Measurements from ENCODE around the gene ZC3HAV1.
A peak's percentile ranks its signal among the peaks of the same experiment; 100 is the strongest.
"Not testable (repeated sequence)": the region's sequence is repeated elsewhere in the genome, so short reads cannot be mapped to it uniquely, and the experiment has no call there.

The ZC3HAV1 gene

DNA sequence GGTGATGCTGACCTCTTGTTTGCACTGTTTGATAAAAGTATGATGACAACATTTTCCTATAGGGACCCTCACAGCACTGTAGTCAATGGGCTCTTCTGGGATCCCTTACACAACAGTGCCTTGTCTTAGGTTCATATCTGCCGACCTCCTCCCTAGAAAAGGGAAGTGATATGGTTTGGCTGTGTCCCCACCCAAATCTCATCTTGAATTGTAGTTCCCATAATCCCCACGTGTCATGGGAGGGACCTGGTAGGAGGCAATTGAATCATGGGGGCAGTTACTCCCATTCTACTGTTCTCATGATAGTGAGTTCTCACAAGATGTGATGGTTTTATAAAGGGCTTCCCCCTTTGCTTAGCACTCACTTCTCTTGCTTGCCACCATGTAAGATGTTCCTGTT is 23.1 kb downstream of the ZC3HAV1 start:
- DNase-seq (ENCODE audit: low spot score) = no peak

DNA sequence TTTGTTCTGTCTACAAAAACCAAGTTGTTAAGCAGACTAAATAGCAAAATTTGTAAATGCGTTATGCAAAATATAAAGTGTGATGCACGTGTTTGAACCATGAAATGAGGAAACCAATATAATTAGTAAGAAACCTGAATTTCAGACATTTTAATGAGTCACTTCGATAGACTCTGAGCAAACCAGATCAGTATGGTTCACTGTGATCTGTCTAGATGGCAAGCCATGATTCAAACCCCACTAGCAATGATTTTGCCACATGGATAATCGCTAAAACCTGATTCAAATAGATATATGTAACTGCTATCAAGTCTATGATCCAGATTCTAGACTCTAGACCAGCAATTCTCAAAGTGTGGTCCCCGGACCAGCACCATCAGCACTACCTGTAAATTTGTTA is 24.8 kb downstream of the ZC3HAV1 start:
- DNase-seq (ENCODE audit: low spot score) = no peak

DNA sequence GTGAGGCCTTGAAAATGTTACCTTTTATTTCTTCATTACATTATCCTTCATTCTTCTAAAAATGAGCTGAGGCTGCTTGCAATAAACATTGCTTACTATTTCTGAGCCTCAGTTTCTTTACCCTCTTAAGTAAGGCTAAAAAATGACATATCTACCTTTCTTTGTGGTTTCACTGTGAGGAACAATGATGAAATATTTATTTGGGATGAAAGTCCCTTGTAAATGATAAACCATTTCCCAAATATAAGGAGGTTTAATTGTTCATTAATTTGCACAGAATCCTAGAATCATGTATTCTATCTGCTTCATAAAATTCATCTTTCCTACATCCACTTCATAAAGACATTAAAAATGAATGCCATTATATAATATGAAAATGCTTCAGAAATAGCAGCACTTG is 27.9 kb downstream of the ZC3HAV1 start:
- DNase-seq (ENCODE audit: low spot score) = no peak

DNA sequence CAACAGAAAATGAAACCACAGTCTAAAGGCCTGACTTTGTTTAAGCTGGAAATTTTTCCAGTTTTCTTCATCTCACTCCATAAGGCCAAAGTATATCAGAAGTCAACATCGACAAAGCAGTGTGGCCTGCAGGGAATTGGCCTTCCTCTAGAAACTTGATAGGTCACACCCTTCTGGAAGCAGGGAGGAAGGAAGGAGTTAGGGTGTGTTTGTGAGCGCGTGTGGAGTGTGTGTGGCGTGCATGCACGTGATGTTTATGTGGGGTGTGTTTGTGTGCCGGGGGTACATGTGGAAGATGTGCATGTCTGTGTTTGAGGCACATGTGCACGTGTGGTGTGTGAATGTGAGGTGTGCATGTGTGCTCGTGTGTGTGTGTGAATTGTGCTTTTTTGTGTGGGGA is 28.6 kb downstream of the ZC3HAV1 start:
- no peak for DNase-seq (ENCODE audit: low spot score)

DNA sequence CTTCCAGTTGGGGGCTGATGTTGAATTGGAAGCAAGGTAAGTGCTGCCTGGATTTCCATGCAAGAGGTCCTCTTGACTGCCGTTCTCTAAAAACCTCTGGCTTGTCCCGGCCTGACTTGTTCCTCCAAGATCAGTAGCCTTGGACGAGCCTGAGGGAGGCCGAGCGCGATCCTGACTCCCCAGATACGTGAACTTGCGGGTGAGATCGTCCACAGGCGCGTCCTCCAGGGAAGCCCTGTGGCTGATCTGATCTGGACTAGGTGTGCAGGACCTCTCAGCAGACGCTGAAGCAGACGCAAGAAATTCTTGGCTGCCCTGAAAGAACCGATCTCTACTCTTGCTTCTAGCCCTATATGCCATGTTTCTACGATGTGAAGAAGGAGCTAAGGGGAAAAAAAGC is 29.7 kb downstream of the ZC3HAV1 start:
- DNase-seq (ENCODE audit: low spot score) = no peak

DNA sequence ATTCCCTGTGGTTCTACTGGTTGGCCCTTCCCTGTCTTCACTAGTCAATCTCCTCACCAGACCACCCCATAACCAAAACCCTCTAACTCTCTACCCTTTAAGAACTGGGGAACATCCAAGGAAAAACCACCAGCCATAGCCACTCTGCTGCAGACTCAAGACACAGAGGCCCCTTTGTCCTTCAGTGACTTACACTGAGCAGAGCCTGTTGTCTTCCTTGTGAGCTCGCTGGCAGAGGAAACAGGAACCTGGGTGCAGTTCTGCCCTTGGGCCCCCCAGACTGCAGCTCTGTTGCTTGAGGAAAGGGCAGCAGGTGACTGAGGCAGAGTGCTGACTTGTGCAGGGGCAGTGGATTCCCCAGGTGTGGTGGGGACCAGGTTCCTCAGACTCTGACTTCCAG is 30.6 kb downstream of the ZC3HAV1 start:
- no peak for DNase-seq (ENCODE audit: low spot score)

DNA sequence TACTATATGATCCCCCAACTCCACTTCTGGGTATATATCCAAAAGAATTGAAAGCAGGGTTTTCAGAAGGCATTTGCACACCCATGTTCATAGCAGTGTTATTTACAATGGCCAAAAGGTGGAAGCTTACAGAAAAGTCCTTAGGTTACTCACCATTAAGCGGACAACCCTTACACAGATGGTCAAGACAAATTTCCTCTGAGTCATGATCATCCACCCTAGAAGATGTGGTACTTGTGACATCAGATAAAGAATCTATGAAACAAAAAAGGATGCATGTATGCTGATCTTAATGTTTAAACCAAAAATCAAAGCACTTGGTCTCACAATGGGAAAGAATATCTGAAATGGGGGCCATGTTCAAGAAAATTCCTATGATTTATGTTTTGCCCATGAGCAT is 31.1 kb downstream of the ZC3HAV1 start:
- no peak for DNase-seq (ENCODE audit: low spot score)

DNA sequence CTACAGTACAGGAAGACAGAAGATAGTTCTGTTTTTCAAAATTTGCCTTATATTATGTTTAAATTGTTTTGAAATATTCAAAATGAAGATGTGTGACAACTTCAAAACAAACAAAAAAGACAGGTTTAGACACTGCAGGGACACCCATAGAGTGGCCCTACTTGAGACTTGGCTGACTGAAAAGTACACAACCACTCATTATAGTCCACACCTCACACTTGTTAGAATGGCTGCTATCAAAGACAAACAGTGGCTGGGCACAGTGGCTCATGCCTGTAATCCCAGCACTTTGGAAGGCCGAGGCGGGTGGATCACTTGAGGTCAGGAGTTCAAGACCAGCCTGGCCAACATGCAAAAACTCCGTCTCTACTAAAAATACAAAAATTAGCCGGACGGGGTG is 31.8 kb downstream of the ZC3HAV1 start:
- DNase-seq (ENCODE audit: low spot score) = not testable (repeated sequence)

DNA sequence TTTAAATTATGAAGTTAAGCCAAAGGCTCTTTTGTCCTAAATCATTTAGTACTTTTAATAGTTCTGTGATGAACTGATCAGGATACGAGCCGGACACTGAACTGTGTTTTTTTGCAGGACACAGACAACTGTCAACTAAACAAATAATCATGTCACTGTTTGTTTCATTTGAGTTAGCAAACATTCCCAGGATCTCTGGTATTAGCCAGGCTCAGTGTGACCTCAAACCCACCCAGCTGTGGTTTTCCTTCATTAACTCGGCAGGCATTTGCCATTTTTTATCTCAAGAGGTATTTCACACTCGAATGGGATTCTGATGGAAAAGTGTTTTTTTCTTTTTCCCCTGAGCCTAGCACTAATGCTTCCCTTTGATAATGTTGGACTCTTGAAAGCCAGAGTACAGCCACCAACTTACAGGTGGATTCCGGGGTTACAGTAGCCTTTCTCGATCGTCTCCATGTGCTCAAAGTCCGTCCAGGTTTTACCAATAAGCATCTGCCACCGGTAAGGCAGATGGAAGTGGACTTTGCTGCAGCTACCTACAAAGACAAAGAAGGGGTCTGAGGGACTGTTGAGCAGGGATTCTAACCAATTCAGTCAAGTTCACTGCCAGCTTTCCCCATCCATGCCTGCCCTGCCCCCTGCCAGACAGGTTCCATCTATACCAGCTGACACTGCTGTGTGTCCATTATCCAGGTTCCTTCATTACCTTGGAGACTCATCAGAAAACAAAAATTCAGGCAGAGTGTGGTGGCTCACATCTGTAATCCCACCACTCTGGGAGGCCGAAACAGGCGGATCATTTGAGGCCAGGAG is 33.4 kb downstream of the ZC3HAV1 start:
- no peak for DNase-seq (ENCODE audit: low spot score)

DNA sequence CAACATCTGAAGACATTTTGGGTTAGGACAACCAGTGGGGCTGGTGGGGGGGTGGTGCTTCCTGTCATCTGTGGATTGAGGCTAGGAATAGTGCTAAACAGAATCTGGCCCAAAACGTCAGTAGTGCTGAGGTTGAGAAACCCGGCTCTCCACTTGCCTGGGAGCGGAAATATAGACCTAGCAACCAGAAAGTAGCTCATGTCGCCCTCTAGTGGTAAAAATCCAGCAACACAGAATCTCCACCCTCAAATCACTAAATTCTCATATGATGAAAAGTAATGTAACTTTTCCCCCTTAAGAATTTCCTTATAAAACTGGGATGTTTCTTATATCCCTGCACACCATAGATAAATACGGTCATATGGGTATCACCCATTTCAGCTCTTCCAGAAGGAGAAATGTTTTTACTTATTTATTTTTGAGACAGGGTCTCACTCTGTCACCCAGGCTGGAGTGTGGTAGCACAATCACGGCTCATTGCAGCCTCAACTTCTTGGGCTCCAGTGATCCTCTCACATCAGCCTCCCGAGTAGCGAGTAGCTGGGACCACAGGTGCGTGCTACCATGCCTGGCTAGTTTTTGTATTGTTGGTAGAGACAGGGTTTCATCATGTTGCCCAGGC is 34.4 kb downstream of the ZC3HAV1 start:
- DNase-seq (ENCODE audit: low spot score) = peak; percentile 72

DNA sequence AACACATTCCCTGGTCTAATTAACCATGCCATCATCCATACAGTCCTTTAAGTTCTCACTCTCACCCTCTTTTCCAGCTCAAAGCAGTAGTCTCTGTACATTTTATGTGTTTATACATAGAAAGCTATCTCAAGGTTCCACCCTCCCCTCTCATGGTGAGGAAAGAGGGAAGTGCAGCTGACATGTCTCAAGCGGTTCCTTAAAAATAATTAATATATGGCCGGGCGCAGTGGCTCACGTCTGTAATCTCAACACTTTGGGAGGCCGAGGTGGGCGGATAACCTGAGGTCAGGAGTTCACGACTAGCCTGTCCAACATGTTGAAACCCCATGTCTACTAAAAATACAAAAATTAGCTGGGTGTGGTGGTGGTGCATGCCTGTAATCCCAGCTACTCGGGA is 36.7 kb downstream of the ZC3HAV1 start:
- no peak for DNase-seq (ENCODE audit: low spot score)

DNA sequence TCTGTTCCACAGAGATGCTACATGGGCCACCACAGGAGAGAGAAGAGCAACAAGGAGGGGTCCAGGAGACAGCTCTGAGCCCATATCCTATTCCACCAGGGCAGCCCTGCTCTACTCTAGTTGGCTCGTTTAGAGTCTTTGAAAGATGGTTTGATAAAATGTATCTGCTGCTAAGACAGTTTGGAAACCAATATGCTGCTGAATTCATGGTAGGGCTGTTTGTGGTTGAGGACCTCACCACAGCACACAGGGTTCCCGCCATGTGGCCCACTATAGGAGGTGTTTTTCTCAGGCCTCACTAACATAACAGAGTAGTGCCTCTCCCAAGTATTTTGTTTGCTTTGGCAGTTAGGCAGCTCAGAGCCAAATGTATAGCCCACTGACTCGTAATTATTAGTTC is 37.8 kb downstream of the ZC3HAV1 start:
- no peak for DNase-seq (ENCODE audit: low spot score)

DNA sequence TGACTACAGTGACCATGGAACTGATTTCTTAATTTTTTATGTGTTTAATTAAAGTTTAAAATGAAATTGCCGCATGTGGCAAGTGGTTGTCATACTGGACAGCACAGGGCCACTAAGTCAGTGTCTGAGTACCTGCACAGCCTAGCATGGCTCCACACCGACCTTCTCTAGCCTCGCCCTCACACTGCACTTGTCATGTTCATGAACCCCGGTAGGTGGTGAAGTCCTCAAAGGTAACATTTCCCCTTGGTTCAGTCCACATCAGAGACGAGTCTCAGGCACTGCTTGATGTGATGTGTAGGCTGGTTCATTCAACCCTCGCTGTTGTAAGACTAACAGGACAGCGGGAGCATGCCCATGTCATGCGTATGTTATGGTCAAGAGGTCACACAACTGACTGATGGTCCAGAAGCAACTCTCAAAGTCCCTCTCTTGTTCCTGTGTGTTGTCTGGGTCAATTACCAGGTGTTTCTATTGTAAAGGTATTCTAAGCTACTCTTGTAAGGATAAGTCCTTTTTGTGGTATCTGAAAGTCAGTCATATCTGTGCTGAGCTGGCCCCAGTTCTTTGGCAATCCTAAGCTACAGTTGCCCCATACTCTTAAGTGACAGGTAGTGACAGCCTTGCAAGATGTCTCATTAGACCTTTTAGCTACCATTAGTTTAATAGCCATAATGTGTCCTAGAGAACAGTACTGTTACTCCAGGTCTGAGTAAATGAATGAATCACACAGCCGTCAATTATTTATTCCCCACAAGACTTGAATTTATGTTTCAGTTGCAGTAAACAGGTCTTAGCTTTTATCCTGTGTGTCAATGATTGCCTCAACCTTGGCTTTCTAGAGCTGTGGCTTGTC is 40.7 kb downstream of the ZC3HAV1 start:
- no peak for DNase-seq (ENCODE audit: low spot score)

DNA sequence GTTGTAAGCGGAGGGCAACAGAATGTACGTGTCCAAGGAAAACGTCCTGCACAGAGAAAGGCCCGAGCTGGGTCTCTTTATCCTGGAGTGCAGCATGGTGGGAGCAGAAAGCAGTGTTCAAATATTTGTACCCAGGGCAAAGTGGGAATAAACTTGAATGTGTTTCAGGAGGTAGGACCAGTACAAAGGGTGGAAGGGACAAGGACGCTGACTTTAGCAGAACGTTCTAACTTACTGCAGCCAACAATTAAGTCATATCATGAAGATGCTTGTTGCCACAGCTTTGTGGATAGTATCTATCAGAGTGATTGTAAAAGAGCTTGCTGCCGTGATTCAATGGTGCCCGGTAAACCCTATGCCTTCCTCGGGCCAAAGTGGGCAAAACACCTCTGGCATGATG is 43.2 kb downstream of the ZC3HAV1 start:
- DNase-seq (ENCODE audit: low spot score) = no peak

DNA sequence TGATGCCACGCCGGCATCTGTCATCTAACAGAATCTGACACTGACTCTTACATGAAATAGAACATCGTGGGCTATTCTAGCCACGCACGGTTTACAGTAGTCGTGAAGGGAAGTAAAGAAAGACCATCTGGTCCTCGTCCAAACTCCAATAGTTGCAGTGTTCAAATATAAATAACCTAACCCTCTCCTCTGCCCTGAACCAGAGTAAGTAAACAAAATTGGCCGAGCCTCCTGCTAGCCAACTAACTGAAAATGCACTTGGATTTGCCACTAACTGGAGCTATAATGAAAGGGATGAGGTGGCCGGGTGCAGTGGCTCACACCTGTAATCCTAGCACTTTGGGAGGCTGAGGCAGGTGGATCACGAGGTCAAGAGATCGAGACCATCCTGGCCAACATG is 44.2 kb downstream of the ZC3HAV1 start:
- DNase-seq (ENCODE audit: low spot score) = no peak

DNA sequence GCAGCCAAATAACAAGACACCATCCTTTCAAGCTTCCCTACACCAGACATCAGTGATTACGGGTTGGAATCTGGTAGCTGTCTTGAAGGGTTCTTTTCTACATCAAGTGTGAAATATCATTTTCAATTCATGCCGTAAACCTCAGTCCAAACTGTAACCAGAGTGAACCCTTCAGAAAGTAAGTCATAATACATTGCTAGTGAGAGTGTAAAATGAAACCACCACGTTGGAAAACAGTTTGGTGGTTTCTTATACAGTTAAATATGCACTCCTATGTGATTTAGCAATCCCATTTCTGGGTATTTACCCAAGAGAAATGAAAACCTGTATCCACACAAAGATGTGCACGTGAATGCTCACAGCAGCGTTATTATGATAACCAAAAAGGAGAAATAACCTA is 48.1 kb downstream of the ZC3HAV1 start:
- DNase-seq (ENCODE audit: low spot score) = no peak

DNA sequence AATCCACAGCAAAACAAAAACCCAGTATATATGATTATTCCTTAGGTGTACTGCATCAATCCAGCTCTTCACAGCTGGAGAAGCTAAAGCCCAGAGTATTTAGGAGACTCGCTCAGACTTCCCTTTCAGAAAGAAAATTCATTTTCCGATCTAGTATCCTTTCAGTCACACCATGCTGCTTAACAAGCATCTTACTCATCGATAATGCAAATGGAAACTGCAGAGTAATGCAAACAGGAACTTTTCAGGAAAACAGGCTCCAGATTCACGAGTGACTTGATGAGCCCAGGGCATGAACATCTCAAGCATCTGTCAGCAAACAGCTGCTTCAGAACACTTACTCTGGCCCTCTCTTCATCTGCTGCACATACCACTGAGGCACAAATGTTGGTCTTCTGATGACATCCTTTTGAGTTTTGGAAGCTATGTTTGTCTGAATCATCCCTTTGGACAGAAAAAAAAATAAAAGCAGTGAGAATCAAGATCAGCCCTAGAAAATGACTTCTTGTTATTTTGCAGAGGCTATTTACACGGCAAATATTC is 48.8 kb downstream of the ZC3HAV1 start:
- DNase-seq (ENCODE audit: low spot score) = no peak

DNA sequence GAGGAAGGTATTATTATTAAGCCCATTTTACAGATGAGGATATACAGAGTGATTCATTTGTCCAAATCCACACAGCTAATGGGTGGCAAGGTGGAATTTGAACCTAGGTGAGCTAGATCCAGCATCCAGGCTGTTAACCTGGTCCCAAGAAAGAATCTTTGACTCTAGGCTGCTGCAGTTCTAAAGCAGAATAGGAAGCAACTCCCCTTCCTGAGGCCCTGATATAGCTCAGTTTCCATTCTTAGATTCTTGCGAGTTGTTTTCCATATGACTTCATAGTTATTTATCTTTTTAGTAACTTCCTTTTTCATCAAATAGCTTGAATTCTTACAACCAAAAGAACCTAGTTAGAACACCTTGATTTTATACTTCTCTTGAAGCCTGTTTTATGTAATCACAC is 49.6 kb downstream of the ZC3HAV1 start:
- no peak for DNase-seq (ENCODE audit: low spot score)

DNA sequence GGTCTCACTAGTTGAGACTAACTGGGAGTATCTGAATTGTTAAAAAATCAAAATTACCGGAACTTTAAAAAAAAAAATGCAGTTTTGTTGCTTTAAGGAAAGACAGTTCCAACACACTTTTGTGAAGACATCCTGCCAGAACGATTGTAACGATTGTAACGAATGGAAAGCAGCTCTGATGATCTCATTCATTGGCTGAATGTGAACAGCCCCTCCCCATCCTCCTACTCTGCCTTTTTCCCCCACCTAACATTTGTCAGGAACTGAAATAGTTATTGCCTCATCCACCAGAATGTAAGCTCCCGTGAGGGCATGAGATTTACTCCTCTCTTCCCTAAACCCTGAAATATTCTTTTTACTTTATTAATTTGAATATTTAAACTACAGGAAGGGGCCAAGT is 50.6 kb downstream of the ZC3HAV1 start:
- DNase-seq (ENCODE audit: low spot score) = no peak

DNA sequence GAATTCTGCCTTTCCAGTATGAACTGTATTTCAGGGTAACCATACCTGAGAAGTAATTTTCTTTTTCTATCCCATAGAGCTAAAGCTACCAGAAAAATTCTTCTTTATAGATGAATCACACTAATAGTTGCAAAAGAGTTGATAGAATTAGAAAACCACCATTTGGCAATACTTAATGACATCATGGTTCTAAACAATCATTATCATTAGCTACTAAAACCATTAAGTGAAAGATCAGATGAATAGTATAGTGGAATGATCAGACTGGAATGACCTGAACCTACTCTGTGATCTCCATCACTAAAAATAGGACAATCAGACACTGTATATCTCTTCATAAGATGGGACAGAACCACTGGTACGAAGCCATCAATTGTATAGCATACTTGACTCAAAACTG is 53.8 kb downstream of the ZC3HAV1 start:
- no peak for DNase-seq (ENCODE audit: low spot score)

DNA sequence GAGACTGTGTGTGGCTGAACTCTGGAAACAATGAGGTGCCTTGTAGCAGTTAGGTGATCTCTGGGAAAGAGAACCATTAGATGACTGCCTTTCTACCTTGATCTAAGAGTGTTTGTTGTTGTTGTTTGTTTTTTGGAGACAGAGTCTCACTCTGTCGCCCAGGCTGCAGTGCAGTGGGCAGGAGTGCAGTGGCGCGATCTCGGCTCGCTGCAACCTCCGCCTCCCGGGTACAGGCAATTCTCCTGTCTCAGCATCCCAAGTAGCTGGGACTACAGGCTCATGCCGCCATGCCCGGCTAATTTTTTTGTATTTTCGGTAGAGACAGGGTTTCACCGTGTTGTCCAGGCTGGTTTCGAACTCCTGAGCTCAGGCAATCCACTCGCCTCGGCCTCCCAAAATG is 54.9 kb downstream of the ZC3HAV1 start:
- DNase-seq (ENCODE audit: low spot score) = not testable (repeated sequence)

DNA sequence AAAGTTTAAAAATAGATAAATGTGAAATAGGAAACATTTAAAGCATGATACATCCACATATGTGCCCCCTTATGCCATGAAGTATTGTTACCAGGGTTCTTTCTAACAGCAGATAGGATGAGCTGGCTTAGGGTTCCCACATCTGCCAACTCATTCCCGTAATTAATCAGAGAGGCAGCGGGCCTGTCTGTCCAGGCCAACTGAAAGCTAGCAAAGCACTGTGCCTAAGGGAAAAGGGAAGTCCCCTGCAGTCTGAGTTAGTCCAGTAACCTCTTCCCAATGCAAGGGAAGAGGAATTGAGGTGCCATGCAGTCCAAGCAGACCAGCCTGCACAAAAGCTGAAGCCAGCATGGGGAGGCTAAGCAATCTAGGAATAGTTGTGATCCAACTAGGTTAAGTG is 55.4 kb downstream of the ZC3HAV1 start:
- DNase-seq (ENCODE audit: low spot score) = no peak

DNA sequence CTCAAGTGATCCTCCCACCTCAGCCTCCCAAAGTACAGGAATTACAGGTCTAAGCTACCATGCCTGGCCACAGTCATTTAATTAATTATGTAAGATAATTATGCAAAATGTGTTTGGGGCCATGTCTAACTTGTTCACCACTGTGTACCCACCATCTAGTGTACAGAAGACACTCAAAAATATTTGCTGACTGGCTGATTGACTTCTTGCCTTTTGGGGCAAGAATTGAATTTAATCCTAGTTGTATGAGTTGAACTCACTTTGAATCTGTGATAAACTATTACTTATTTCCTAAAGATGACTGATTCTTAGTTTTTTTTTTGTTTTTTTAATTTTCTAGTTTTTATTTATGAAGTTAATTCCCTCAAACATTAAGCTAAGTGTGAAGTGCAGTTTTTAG is 57.9 kb downstream of the ZC3HAV1 start:
- DNase-seq (ENCODE audit: low spot score) = no peak

Measured in hepatic stellate cell (primary cell).